ENCODE measurements around the gene FNBP1L. TPM values are rescaled to one million over a fixed set of nuclear protein-coding genes. Genes with fewer than 3 reads are reported as not detected.

FNBP1L gene
- polyA plus RNA-seq, 1 of the 3 experiments (the other 2 are of a cell fraction), result 16.5 TPM

DNA sequence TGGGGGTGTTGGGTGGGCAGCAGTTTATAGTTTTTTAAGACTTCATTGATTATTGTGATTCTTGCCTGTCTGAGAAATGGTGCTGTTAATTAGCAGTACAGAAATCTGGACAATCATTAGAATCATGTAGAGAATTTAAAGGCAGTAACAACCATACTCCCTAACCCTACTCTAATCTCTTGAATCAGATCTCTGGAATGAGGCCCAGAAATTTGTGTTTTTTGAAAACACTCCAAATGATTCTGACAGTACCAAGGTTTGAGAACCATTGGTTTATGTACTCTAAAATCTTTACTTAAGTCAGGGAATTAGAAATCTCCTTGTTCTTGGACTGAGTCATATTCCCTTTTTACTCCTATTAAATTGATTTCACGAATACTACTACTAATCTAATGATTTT is 24.0 kb downstream of the FNBP1L start:
- Histone ChIP-seq H3K4me2 (peak overlapping the region; percentile 44; the same call in 1 of the 2 replicates), H3K79me2 (ENCODE audit: insufficient read depth) (peaks cover 100% of the 10 kb centered on the region)
- TF ChIP-seq, protein P1, sequence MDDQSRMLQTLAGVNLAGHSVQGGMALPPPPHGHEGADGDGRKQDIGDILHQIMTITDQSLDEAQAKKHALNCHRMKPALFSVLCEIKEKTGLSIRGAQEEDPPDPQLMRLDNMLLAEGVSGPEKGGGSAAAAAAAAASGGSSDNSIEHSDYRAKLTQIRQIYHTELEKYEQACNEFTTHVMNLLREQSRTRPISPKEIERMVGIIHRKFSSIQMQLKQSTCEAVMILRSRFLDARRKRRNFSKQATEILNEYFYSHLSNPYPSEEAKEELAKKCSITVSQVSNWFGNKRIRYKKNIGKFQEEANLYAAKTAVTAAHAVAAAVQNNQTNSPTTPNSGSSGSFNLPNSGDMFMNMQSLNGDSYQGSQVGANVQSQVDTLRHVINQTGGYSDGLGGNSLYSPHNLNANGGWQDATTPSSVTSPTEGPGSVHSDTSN (IDR thresholded peaks at IDR 0.05), result peak; percentile 34; the same call in 1 of the 2 replicates
- TF ChIP-seq, protein P2, sequence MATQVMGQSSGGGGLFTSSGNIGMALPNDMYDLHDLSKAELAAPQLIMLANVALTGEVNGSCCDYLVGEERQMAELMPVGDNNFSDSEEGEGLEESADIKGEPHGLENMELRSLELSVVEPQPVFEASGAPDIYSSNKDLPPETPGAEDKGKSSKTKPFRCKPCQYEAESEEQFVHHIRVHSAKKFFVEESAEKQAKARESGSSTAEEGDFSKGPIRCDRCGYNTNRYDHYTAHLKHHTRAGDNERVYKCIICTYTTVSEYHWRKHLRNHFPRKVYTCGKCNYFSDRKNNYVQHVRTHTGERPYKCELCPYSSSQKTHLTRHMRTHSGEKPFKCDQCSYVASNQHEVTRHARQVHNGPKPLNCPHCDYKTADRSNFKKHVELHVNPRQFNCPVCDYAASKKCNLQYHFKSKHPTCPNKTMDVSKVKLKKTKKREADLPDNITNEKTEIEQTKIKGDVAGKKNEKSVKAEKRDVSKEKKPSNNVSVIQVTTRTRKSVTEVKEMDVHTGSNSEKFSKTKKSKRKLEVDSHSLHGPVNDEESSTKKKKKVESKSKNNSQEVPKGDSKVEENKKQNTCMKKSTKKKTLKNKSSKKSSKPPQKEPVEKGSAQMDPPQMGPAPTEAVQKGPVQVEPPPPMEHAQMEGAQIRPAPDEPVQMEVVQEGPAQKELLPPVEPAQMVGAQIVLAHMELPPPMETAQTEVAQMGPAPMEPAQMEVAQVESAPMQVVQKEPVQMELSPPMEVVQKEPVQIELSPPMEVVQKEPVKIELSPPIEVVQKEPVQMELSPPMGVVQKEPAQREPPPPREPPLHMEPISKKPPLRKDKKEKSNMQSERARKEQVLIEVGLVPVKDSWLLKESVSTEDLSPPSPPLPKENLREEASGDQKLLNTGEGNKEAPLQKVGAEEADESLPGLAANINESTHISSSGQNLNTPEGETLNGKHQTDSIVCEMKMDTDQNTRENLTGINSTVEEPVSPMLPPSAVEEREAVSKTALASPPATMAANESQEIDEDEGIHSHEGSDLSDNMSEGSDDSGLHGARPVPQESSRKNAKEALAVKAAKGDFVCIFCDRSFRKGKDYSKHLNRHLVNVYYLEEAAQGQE (IDR thresholded peaks at IDR 0.05; ENCODE audit: low read depth, low read length), result no peak
- TF ChIP-seq FOXJ3 (CRISPR knock-in tag; IDR thresholded peaks at IDR 0.05) (no peak), CHD2 (IDR thresholded peaks at IDR 0.05; ENCODE audit: low read length, partially characterized antibody) (no peak), ELF1 (IDR thresholded peaks at IDR 0.05) (no peak), GABPA (IDR thresholded peaks at IDR 0.05; ENCODE audit: low read depth) (no peak), MXI1 (IDR thresholded peaks at IDR 0.05; ENCODE audit: low read depth, low read length) (no peak), FOSL2 (IDR thresholded peaks at IDR 0.05; ENCODE audit: borderline replicate concordance, low read depth) (no peak), RCOR1 (IDR thresholded peaks at IDR 0.05; ENCODE audit: low read length) (no peak), FOXM1 (IDR thresholded peaks at IDR 0.05; ENCODE audit: low read depth) (no peak), NFIC (IDR thresholded peaks at IDR 0.05; ENCODE audit: borderline replicate concordance) (peak; percentile 89), EP300 (IDR thresholded peaks at IDR 0.05; ENCODE audit: borderline replicate concordance in 1 of 2, low read depth in 1 of 2, low read length in 1 of 2) (no peak), RAD21 (IDR thresholded peaks at IDR 0.05; ENCODE audit: low read length) (no peak), EZH2phosphoT487 (IDR thresholded peaks at IDR 0.05; ENCODE audit: borderline replicate concordance, low read depth) (no peak), RFX5 (IDR thresholded peaks at IDR 0.05; ENCODE audit: low read length) (no peak), GATA2 (CRISPR knock-in tag; IDR thresholded peaks at IDR 0.05) (no peak), MEF2A (IDR thresholded peaks at IDR 0.05; ENCODE audit: borderline replicate concordance, low read depth) (peak; percentile 8; the same call in 1 of the 2 replicates), NRF1 (IDR thresholded peaks at IDR 0.05; ENCODE audit: low read depth, low read length) (no peak), TCF12 (IDR thresholded peaks at IDR 0.05) (peak; percentile 45)
- TF ChIP-seq, protein P3, sequence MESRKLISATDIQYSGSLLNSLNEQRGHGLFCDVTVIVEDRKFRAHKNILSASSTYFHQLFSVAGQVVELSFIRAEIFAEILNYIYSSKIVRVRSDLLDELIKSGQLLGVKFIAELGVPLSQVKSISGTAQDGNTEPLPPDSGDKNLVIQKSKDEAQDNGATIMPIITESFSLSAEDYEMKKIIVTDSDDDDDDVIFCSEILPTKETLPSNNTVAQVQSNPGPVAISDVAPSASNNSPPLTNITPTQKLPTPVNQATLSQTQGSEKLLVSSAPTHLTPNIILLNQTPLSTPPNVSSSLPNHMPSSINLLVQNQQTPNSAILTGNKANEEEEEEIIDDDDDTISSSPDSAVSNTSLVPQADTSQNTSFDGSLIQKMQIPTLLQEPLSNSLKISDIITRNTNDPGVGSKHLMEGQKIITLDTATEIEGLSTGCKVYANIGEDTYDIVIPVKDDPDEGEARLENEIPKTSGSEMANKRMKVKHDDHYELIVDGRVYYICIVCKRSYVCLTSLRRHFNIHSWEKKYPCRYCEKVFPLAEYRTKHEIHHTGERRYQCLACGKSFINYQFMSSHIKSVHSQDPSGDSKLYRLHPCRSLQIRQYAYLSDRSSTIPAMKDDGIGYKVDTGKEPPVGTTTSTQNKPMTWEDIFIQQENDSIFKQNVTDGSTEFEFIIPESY (IDR thresholded peaks at IDR 0.05; ENCODE audit: borderline replicate concordance, low read depth), result no peak
- TF ChIP-seq, protein P4, sequence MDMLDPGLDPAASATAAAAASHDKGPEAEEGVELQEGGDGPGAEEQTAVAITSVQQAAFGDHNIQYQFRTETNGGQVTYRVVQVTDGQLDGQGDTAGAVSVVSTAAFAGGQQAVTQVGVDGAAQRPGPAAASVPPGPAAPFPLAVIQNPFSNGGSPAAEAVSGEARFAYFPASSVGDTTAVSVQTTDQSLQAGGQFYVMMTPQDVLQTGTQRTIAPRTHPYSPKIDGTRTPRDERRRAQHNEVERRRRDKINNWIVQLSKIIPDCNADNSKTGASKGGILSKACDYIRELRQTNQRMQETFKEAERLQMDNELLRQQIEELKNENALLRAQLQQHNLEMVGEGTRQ (IDR thresholded peaks at IDR 0.05; ENCODE audit: borderline replicate concordance, low read depth, low read length), result no peak
- TF ChIP-seq, protein P5, sequence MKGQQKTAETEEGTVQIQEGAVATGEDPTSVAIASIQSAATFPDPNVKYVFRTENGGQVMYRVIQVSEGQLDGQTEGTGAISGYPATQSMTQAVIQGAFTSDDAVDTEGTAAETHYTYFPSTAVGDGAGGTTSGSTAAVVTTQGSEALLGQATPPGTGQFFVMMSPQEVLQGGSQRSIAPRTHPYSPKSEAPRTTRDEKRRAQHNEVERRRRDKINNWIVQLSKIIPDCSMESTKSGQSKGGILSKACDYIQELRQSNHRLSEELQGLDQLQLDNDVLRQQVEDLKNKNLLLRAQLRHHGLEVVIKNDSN (IDR thresholded peaks at IDR 0.05; ENCODE audit: borderline replicate concordance, low read depth), result no peak
- TF ChIP-seq, protein P6, sequence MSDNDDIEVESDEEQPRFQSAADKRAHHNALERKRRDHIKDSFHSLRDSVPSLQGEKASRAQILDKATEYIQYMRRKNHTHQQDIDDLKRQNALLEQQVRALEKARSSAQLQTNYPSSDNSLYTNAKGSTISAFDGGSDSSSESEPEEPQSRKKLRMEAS (IDR thresholded peaks at IDR 0.05; ENCODE audit: low read depth), result no peak
- TF ChIP-seq, protein P7, sequence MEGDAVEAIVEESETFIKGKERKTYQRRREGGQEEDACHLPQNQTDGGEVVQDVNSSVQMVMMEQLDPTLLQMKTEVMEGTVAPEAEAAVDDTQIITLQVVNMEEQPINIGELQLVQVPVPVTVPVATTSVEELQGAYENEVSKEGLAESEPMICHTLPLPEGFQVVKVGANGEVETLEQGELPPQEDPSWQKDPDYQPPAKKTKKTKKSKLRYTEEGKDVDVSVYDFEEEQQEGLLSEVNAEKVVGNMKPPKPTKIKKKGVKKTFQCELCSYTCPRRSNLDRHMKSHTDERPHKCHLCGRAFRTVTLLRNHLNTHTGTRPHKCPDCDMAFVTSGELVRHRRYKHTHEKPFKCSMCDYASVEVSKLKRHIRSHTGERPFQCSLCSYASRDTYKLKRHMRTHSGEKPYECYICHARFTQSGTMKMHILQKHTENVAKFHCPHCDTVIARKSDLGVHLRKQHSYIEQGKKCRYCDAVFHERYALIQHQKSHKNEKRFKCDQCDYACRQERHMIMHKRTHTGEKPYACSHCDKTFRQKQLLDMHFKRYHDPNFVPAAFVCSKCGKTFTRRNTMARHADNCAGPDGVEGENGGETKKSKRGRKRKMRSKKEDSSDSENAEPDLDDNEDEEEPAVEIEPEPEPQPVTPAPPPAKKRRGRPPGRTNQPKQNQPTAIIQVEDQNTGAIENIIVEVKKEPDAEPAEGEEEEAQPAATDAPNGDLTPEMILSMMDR (IDR thresholded peaks at IDR 0.05), result no peak

More for the DNA sequence above, 24.0 kb downstream of the FNBP1L start:
- Histone ChIP-seq H3K27ac (ENCODE audit: low read depth in 2 of 2, low read length in 1 of 2) (peak overlapping the region in 1 of 2 experiments; percentile 68; a peak in 2 of 4 replicates), H3K9me3 (no peaks in the 10 kb centered on the region), H3K9ac (no peak overlapping the region), H3F3A (replicated peaks; ENCODE audit: insufficient read depth) (peaks cover 22% of the 10 kb centered on the region), H3K4me3 (ENCODE audit: low read depth in 2 of 2, low read length in 1 of 2) (no peak overlapping the region), H3K4me1 (ENCODE audit: control insufficient read depth in 1 of 2, insufficient read depth in 2 of 2, low read depth in 1 of 2, low read length in 1 of 2) (peaks cover 3 to 16% of the 10 kb centered on the region in 2 experiments; a peak in 3 of 4 replicates), H3K27me3 (ENCODE audit: insufficient read depth) (no peaks in the 10 kb centered on the region), H4K20me1 (ENCODE audit: insufficient read depth) (peaks cover 95% of the 10 kb centered on the region), H3K9me2 (no peaks in the 10 kb centered on the region), H3K36me3 (replicated peaks in 1 of 2; ENCODE audit: control insufficient read depth in 1 of 2, insufficient read depth in 2 of 2, low read length in 1 of 2) (peaks cover 0 to 6% of the 10 kb centered on the region in 2 experiments), H2AFZ (ENCODE audit: low read depth) (no peak overlapping the region)
- no peak for DNase-seq
- ChIA-PET CTCF (interaction anchor here (1.1 kb wide), 1 partner anchor 23 kb away, joined by 3 read pairs; no protein-coding TSS in a partner anchor), POLR2A (no interaction called here)
- WGBS (ENCODE audit: low lambda C conversion rate), result 12% methylated on average over 1 of the region's 1 CpG

All from SK-N-SH (cell line).